ENCODE results near the gene RALGAPA1.
"Not testable (repeated sequence)": the region's sequence is repeated elsewhere in the genome, so short reads cannot be mapped to it uniquely, and the experiment has no call there.

The RALGAPA1 gene

DNA sequence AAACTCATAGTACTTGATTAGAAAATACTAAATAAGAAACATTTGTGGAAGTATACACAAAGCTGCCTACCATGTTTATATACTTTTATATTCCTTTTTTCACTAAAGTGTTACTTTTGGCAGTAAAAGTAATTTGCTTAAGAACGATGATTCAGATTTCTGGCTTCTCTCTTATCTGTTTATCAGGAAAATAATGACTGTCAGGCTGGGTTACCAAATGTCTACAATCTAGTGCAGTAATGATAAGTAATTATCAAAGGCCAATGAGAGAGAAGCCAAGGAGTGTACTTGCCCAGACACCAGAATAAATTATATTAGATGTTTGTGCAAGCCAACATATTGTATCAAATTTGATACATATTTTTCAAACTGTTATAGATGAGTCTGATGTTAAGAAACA lies 113.4 kb downstream of the RALGAPA1 start:
- no peak for DNase-seq

GRCh38 chr14:35695072-35695471 lies 114.0 kb downstream of the RALGAPA1 start:
- DNase-seq: no peak

DNA sequence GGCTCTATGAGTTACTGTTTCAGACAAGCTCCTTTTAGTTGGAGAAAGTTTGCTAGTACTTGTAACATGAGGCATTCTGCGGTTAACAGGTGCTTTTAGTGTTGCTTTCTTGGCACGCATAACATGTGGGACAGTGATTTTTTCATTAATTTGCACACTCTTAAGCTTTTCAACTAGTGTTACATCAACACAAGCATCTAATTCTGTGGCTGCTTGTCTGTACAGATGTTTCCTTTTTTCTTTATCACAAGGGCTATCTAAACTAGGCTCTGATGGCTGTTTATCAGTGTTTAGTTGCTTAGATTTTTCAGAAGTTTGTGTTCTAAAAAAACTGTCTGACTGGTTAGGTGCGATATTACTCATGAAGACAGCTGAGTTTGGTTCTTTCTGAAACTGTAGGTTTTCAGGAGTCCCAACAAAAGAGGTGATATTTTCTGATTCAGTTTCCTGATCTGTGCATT lies 120.1 kb downstream of the RALGAPA1 start:
- DNase-seq: no peak

- DNase-seq: no peak
Observed at GRCh38 chr14:35688126-35688826, 120.8 kb downstream of the RALGAPA1 start.

GRCh38 chr14:35687335-35687939 lies 121.7 kb downstream of the RALGAPA1 start:
- peak; percentile 47 for DNase-seq

DNA sequence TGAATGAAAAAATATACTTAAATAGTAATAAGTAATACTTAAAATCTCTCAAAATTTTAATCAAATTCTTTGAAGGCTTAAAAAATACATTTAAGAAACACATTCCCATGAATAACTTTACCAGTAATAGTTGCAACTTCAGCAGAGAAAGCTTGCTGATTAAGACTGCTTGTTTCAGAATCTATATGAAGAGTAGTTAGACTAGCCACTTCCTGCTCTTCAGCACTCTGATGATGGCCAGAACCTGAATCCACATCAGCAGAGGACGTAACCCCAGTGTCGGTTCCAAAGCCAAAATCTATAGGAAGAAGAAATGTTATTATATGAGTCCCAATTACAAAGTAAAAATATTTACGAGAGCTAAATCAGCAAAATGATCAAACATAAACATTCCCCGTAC lies 125.4 kb downstream of the RALGAPA1 start:
- DNase-seq: not testable (repeated sequence)

- no peak for DNase-seq
Observed at GRCh38 chr14:35682802-35683201, 126.3 kb downstream of the RALGAPA1 start.

- DNase-seq: no peak
Observed at GRCh38 chr14:35678403-35679028, 130.6 kb downstream of the RALGAPA1 start.

DNA sequence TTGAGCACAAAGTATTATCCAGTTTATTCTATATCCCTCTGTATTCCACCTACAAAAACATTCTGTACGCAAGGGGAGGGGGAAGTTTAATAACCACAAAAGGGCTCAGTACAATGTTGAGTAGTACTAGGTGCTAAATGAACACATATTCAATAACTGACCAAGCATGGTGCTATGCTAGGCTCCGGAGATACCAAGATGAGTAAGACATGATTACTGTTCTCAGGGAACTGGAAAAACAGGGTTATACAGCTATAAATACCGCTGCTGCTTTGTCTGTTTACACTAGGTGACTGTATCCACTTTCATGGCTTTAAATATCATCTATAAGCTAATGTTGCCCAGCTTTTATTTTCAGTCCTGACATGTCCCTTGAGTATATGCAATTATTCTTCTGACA lies 139.3 kb downstream of the RALGAPA1 start:
- no peak for DNase-seq

DNA sequence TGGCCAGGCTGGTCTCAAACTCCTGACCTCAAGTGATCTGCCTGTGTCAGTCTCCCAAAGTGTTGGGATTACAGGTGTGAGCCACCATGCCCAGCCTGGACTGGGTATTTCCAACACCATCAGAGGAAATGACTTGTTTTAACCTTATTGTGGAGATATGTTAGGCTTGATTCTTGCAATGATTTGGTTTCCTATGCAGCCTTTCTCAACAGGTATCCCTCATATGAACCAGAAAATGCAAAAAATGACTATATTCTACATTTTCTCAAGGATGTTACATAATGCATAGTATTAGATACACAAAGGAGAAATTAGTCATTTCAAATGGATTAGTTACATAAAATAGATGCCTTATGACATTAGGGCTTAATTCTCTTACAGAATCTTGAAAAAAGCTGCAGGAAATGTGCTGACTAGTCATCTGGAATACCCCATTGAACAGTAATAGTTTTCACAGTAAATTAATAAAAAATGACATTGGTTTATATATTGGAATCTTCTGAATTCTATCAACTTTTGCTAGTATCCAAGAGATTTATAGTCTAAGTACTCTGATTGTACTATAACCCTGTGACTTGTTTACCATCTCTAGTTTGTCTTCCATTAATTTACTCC lies 142.6 kb downstream of the RALGAPA1 start:
- no peak for DNase-seq

GRCh38 chr14:35661875-35662274 lies 147.2 kb downstream of the RALGAPA1 start:
- no peak for DNase-seq

GRCh38 chr14:35653045-35653444 lies 156.1 kb downstream of the RALGAPA1 start:
- DNase-seq: no peak

DNA sequence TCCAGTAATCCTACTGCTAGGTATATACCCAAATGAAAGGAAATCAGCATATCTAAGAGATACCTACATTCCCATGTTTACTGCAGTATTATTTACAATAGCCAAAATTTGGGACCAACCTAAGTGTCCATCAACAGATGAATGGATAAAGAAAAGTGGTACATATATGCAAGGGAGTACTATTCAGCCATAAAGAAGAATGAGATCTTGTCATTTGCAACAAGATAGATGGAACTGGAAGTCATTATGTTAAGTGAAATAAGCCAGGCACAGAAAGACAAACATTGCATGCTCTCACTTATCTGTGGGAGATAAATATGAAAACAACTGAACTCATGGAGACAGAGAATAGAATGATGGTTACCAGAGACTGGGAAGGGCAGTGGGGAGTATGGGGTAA lies 165.6 kb downstream of the RALGAPA1 start:
- no peak for DNase-seq

DNA sequence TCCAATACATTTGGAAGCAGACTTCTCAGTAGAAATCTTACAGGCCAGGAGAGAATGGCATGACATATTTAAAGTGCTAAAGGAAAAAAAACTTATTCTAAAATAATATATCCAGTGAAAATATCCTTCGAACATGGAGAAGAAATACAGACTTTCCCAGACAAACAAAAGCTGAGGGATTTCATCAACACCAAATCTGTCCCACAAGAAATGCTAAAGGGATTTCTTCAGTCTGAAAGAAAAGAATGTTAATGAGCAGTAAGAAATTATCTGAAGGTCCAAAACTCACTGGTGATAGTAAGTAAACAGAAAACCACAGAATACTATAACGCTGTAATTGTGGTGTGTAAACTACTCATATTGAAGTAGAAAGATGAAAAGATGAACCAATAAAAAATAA lies 171.2 kb downstream of the RALGAPA1 start:
- no peak for DNase-seq

DNA sequence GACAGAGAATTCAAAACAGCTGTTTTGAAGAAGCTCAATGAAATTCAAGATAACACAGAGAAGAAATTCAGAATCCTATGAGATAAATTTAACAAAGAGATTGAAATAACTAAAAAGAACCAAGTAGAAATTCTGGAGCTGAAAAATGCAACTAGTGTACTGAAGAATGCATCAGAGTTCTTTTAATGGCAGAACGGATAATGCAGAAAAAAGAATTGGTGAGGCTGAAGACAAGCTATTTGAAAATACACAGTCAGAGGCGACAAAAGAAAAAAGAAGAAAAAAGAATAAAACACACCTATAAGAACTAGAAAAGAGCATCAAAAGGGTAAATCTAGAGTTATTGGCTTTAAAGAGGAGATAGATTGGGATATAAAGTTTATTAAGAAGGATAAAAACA lies 171.8 kb downstream of the RALGAPA1 start:
- DNase-seq: no peak

- DNase-seq: no peak
Observed at GRCh38 chr14:35632676-35633075, 176.4 kb downstream of the RALGAPA1 start.

DNA sequence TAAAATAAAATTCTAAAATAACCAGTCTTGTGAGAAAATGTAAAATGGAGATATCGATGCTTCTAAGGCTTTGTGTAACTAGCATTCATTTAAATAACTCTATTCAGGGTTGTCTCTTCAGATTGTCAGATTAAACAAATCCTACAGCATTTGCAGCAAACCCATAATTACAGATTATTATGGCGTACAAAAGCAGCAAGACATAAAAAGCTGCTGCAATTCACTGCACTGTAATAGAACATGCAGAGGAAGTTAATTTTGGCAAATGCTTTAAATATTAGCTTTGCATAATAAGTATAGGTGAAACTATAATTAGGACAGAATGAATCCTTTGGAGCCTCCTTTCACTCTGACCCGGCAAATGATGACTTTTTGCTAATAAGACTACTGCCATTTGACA lies 176.8 kb downstream of the RALGAPA1 start:
- DNase-seq: no peak

DNA sequence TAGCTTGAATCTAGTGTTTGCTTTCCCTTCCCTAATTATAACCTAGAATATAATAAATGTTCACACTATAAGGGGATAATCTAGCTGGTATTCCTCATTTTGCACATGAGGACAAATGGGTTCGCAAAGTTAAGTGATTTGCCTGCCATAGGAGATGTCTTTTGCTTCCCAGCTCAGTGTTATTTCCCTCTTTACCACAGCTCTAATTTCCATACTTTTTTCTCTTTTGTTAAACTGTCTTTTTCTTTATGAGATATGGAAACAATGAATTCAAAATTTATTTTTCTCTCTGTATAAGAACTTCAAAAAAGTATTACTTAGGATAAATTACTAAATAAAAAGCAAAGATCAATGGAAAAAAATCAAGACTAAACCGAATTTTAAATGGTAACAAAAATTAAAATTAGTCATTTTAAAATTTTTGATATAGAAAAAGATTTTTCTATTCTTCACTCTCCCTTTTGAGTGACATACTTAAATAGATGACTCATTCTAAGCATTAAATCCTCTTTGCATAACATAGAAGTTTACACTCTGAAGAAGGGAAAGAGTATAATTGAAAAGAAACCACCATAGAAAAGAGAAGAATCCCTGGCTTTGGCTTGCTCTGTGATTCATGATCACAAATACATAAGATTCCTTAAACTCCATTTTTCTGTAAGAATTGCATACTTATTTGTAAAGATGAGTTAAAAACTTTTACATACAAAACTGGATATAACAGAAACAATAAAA lies 177.9 kb downstream of the RALGAPA1 start:
- no peak for DNase-seq

GRCh38 chr14:35628989-35629388 lies 180.1 kb downstream of the RALGAPA1 start:
- DNase-seq: no peak

DNA sequence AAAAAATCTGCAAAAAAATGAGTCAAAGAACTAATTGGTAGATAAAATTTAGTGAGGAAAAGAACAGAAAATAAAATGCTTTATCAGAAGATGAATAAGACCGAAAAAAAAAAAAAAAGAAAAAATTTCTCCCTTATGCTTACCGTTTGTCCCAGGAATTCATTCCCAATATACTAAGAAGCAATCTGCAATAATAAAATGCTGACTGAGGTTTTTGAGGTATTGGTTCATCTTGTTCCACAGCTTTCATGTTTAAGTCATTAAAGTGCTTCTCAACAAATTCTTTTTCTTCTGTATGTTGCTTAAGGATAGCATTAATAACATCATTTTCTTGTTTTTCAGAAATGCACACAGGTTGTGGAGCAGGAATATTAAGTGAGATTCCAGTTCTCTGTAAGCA lies 182.1 kb downstream of the RALGAPA1 start:
- DNase-seq: not testable (repeated sequence)

GRCh38 chr14:35621996-35622395 lies 187.1 kb downstream of the RALGAPA1 start:
- DNase-seq: not testable (repeated sequence)

DNA sequence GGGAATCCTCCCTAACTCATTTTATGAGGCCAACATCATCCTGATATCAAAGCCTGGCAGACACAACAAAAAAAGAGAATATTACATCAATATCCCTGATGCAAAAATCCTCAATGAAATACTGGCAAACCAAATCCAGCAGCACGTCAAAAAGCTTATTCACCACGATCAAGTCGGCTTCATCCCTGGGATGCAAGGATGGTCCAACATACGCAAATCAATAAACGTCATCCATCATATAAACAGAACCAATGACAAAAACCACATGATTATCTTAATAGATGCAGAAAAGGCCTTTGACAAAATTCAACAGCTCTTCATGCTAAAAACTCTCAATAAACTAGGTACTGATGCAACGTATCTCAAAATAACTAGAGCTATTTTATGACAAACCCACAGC lies 189.1 kb downstream of the RALGAPA1 start:
- not testable (repeated sequence) for DNase-seq

- not testable (repeated sequence) for DNase-seq
Observed at GRCh38 chr14:35619461-35619860, 189.6 kb downstream of the RALGAPA1 start.
